GM23248 (cell line): ENCODE results near the gene TLNRD1. TPM values are rescaled to one million over a fixed set of nuclear protein-coding genes. Genes with fewer than 3 reads are reported as not detected.

ENCODE experiments used
- DNase-seq: peaks from one replicate; pipeline ENCODE4 v3.0.0-alpha.2; 2015
- H2AFZ ChIP-seq: fragments of 200-600 bp; sonication (generic); 2 replicates; pipeline ENCODE4 v1.6.1; 2016; ENCODE audit warnings: antibody characterized with exemption
- H3F3A ChIP-seq: fragments of 200-600 bp; sonication (generic); 2 replicates; pipeline ENCODE4 v1.6.1; 2016; ENCODE audit warnings: mild to moderate bottlenecking, antibody characterized with exemption, mixed run types; ENCODE audit not compliant: insufficient read depth
- H3K27ac ChIP-seq: fragments of 200-600 bp; sonication (generic); 2 replicates; pipeline ENCODE4 v1.5.1; 2016; ENCODE audit warnings: mild to moderate bottlenecking
- H3K27me3 ChIP-seq: fragments of 200-600 bp; sonication (generic); replicated peaks from 2 replicates; pipeline ENCODE4 v1.6.1; 2016; ENCODE audit warnings: mild to moderate bottlenecking; ENCODE audit not compliant: insufficient read depth
- H3K36me3 ChIP-seq: fragments of 200-600 bp; sonication (generic); 2 replicates; pipeline ENCODE4 v1.6.1; 2016; ENCODE audit warnings: low read depth, mild to moderate bottlenecking
- H3K4me1 ChIP-seq: fragments of 200-600 bp; sonication (generic); 2 replicates; pipeline ENCODE4 v1.6.1; 2016; ENCODE audit warnings: mild to moderate bottlenecking; ENCODE audit not compliant: insufficient read depth
- H3K4me2 ChIP-seq: fragments of 200-600 bp; sonication (generic); one replicate; pipeline ENCODE4 v1.6.1; 2016; ENCODE audit warnings: mild to moderate bottlenecking; ENCODE audit not compliant: unreplicated experiment
- H3K4me3 ChIP-seq: fragments of 200-600 bp; sonication (generic); 2 replicates; pipeline ENCODE4 v1.5.1; 2016; ENCODE audit warnings: mild to moderate bottlenecking
- H3K79me2 ChIP-seq: fragments of 200-600 bp; sonication (generic); 2 replicates; pipeline ENCODE4 v1.6.1; 2016; ENCODE audit warnings: mild to moderate bottlenecking; ENCODE audit not compliant: insufficient read depth
- H3K9ac ChIP-seq: fragments of 200-600 bp; sonication (generic); 2 replicates; pipeline ENCODE4 v1.6.1; 2016; ENCODE audit warnings: mild to moderate bottlenecking
- H3K9me2 ChIP-seq: fragments of 200-600 bp; sonication (generic); 2 replicates; pipeline ENCODE4 v1.6.1; 2016; ENCODE audit warnings: mixed run types, mild to moderate bottlenecking, moderate library complexity; ENCODE audit not compliant: insufficient read depth
- H3K9me3 ChIP-seq: fragments of 200-600 bp; sonication (generic); one replicate; pipeline ENCODE4 v1.6.1; 2017; ENCODE audit warnings: low read depth
- H4K20me1 ChIP-seq: fragments of 200-600 bp; sonication (generic); 2 replicates; pipeline ENCODE4 v1.6.0; 2016; ENCODE audit not compliant: insufficient read depth
- EZH2 ChIP-seq: fragments of 200-600 bp; sonication (generic); IDR thresholded peaks from 2 replicates; pipeline ENCODE4 v1.6.1; 2018; ENCODE audit warnings: antibody characterized with exemption, mild to moderate bottlenecking; ENCODE audit not compliant: insufficient read depth, poor library complexity, severe bottlenecking
- EZH2phosphoT487 ChIP-seq: fragments of 200-600 bp; sonication (generic); IDR thresholded peaks from 2 replicates; pipeline ENCODE4 v1.6.1; 2018; ENCODE audit warnings: antibody characterized with exemption, moderate library complexity, mild to moderate bottlenecking, low read depth; ENCODE audit not compliant: insufficient read depth
- WGBS, 2 experiments: methylation state at CpG; one replicate each; pipeline ENCODE4 v1.1.6; 2015 to 2017; ENCODE audit warnings: low lambda C conversion rate in 2 of 2, low coverage in 1 of 2; ENCODE audit errors: missing lambda C conversion rate in 2 of 2; 5-methylcytosine and 5-hydroxymethylcytosine counted together
- in situ Hi-C: fragments of 300-500 bp; cut with MboI; formaldehyde crosslinking; loops from 2 replicates; pipeline ENCODE4 v1.15.0; 2020
- polyA plus RNA-seq: library from polyadenylated mRNA; unstranded; fragments of >200 nt; fragmentation: Nextera tagmentation; extraction: Ambion mirVana; gene quantifications from 2 replicates; pipeline ENCODE4 v1.2.1, GENCODE V29; 2016
- total RNA-seq: library from RNA; depleted of rRNA; stranded (reverse); fragments of >200 nt; shearing (Covaris generic); gene quantifications from 2 replicates; pipeline ENCODE4 v1.2.3, GENCODE V29; 2014

TLNRD1 gene
- total and polyA plus RNA-seq, 2 experiments from 2014 or later = 2.9 to 11.5 TPM

DNA sequence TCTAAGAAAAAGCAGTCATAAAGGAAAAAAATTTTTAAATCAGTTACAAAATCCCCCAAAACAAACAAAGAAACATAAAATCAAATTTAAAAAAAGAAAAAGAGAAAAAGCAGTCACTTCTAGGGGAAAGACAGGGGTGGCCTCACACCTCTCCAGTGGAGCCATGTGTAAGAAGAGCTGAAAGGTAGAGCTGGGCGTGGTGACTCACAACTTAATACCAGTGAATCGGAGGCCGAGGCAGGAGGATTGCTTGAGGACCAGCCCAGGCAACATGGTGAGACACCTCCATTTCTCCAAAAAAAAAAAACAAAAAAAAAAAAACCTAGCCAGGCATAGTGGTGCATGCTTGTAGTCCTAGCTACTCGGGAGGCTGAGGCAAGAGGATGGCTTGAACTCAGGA, 25.8 kb upstream of the TLNRD1 start:
- H3K4me3 ChIP-seq = no peak overlapping the region
- H3K9me2 ChIP-seq = no peaks in the 10 kb centered on the region
- WGBS, 2 experiments = 93 to 94% methylated on average over 4 of the region's 4 CpGs
- peaks cover 15% of the 10 kb centered on the region; the same call in 1 of the 2 replicates for H3F3A ChIP-seq
- H3K9me3 ChIP-seq = no peaks in the 10 kb centered on the region
- H2AFZ ChIP-seq = no peak overlapping the region
- in situ Hi-C loops = loop anchor here (10.0 kb wide), 1 partner anchor 290 kb away; no protein-coding TSS in a partner anchor
- peaks cover 5% of the 10 kb centered on the region; the same call in 1 of the 2 replicates for H4K20me1 ChIP-seq
- no peaks in the 10 kb centered on the region for H3K27me3 ChIP-seq
- peaks cover 45% of the 10 kb centered on the region for H3K79me2 ChIP-seq
- no peak overlapping the region for H3K4me2 ChIP-seq
- no peak overlapping the region for H3K27ac ChIP-seq
- DNase-seq = no peak
- H3K9ac ChIP-seq = no peak overlapping the region
- peaks cover 7% of the 10 kb centered on the region for H3K36me3 ChIP-seq
- peaks cover under 1% of the 10 kb centered on the region; the same call in 1 of the 2 replicates for H3K4me1 ChIP-seq
- TF ChIP-seq EZH2phosphoT487 (no peak), EZH2 (no peak)

DNA sequence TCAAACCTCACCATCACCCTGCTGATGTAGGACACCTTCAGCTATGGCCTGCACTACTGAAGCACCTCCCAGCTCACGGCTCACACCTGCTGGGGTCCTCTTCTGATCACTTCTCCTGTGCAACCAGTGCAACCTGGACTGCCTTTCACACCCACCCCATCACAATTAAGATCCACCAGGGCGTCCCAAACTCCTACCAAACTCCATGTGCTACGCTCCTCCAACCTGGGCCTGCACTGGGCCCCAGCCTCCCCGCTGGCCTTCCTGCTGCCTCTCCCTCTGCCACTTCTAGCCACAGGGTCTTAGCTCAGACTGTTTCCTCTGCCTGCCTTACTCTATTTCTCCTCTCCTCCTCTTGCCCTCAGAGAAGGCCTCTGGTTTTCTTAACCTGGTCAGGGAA, 23.9 kb upstream of the TLNRD1 start:
- Histone ChIP-seq H3K79me2 (peaks cover 56% of the 10 kb centered on the region), H3K4me1 (no peaks in the 10 kb centered on the region), H3K4me2 (no peak overlapping the region), H3K9me3 (no peaks in the 10 kb centered on the region), H3K9ac (no peak overlapping the region), H3K27ac (no peak overlapping the region), H3F3A (peaks cover 15% of the 10 kb centered on the region; the same call in 1 of the 2 replicates), H3K9me2 (no peaks in the 10 kb centered on the region), H4K20me1 (peaks cover 5% of the 10 kb centered on the region; the same call in 1 of the 2 replicates), H2AFZ (no peak overlapping the region), H3K27me3 (no peaks in the 10 kb centered on the region), H3K36me3 (peaks cover 9% of the 10 kb centered on the region), H3K4me3 (no peak overlapping the region)
- in situ Hi-C loops = loop anchor here (10.0 kb wide), 1 partner anchor 288 kb away; no protein-coding TSS in a partner anchor
- WGBS, 2 experiments = 89% methylated on average over 4 of the region's 4 CpGs
- DNase-seq = no peak
- TF ChIP-seq EZH2 = no peak
- no peak for TF ChIP-seq EZH2phosphoT487

- Histone ChIP-seq H3K4me2 (no peak overlapping the region), H2AFZ (no peak overlapping the region), H3K79me2 (peaks cover 63% of the 10 kb centered on the region), H4K20me1 (peaks cover 5% of the 10 kb centered on the region; the same call in 1 of the 2 replicates), H3K36me3 (peaks cover 9% of the 10 kb centered on the region), H3K27me3 (no peaks in the 10 kb centered on the region), H3K27ac (no peak overlapping the region), H3K9ac (no peak overlapping the region), H3K4me3 (no peak overlapping the region), H3K9me2 (no peaks in the 10 kb centered on the region), H3K4me1 (no peaks in the 10 kb centered on the region), H3F3A (peaks cover 15% of the 10 kb centered on the region; the same call in 1 of the 2 replicates), H3K9me3 (no peaks in the 10 kb centered on the region)
- TF ChIP-seq EZH2phosphoT487 (no peak), EZH2 (no peak)
- in situ Hi-C loops = loop anchor here (10.0 kb wide), 1 partner anchor 287 kb away; no protein-coding TSS in a partner anchor
- peak; percentile 88 for DNase-seq
- WGBS, 2 experiments = 9 to 13% methylated on average over 7 of the region's 7 CpGs
These were observed 23.1 kb upstream of the TLNRD1 start for GRCh38 chr15:80977627-80978036.

DNA sequence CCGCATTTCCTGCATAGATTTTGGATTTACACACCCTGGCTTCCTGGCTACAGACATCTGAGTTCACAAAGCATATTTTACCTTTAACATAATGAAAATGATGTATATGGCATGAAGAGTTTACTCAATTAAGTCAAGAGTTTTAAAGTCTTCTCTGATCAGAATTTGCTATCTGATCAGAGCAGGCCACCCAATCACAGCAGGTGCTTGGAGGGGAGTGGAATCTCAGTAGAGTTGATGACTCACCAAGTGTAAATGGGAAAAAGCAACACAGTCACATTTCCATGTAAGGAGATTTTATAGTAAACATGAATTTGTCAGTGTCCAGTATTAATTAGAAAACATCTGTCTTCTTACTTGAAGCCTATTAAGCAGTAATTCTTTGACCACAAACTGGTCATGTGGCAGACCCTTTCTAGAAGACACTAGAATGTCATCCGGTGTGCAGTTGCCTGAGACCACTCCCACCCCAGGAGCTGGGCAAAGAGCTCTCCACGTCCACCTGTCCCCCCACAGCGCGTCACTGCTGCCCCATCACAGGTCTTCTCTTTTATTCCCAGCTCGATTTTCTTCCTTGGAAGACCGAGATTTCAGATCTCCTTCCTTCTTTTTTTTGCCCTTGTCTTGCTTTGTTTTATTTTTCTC, 21.9 kb upstream of the TLNRD1 start:
- peaks cover 5% of the 10 kb centered on the region; the same call in 1 of the 2 replicates for H4K20me1 ChIP-seq
- no peak overlapping the region for H3K27ac ChIP-seq
- no peaks in the 10 kb centered on the region for H3K4me1 ChIP-seq
- H3K4me3 ChIP-seq = no peak overlapping the region
- TF ChIP-seq EZH2 (no peak), EZH2phosphoT487 (no peak)
- no peak overlapping the region for H3K9ac ChIP-seq
- peaks cover 9% of the 10 kb centered on the region for H3K36me3 ChIP-seq
- H3F3A ChIP-seq = peaks cover 15% of the 10 kb centered on the region; the same call in 1 of the 2 replicates
- no peak overlapping the region for H2AFZ ChIP-seq
- DNase-seq = peak; percentile 45
- no peaks in the 10 kb centered on the region for H3K9me3 ChIP-seq
- H3K4me2 ChIP-seq = no peak overlapping the region
- WGBS, 2 experiments = 84 to 86% methylated on average over 7 of the region's 7 CpGs
- no peaks in the 10 kb centered on the region for H3K27me3 ChIP-seq
- H3K79me2 ChIP-seq = peaks cover 73% of the 10 kb centered on the region
- no peaks in the 10 kb centered on the region for H3K9me2 ChIP-seq
- in situ Hi-C loops = loop anchor here (10.0 kb wide), 1 partner anchor 286 kb away; no protein-coding TSS in a partner anchor
